HUDEP-2 (cell line): ENCODE data around the gene IL17B.

Experiments
- DNase-seq, 76 experiments: peaks; one replicate each; lab custom pipeline; 2025; ENCODE audit not compliant: unreplicated experiment in 76 of 76; lab: John Stamatoyannopoulos, UW

The IL17B gene

GRCh38 chr5:149333711-149334443, 45.2 kb downstream of the IL17B start:
- no peak for DNase-seq

GRCh38 chr5:149328177-149328576, 50.9 kb downstream of the IL17B start:
- no peak for DNase-seq

GRCh38 chr5:149326611-149327010, 52.5 kb downstream of the IL17B start:
- no peak for DNase-seq

DNA sequence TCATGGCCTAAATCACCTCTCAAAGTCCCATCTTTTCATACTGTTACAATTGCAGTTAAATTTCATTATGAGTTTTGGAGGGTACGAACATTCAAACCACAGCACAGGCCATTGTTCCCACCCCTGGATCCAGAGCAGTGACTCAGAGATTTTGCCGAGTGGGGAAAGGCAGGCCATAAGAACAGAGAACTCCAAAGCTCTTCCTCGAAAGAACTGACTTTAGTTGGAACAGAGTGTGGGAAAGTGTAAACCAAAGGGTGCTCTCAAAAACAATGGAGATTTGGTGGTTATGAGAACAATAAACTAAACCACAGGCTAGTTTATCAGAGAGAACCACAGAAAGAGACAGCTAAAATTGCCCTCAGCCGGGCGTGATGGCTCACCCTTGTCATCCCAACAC, 53.2 kb downstream of the IL17B start:
- no peak for DNase-seq

GRCh38 chr5:149325166-149325735, 53.8 kb downstream of the IL17B start:
- peak in 1 of 76 experiments; percentile 5 for DNase-seq

DNA sequence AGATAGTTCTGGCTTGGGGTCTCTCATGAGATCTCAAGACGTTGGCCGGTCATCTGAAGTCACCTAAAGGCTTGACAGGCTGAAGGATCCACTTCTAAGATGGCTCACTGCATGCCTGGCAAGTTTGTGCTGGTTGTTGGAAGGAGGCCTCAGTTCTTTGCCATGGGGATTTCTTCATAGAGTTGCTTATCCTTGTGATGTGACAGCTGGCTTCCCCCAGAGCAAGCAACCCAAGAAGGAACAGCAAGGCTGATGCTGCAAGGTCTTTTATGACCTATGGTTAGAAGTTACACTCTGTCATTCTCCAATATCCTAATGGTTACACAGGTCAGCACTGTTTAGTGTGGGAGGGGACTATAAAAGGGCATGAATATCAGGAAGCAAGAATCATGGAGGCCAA, 54.5 kb downstream of the IL17B start:
- no peak for DNase-seq
